Fibroblast of lung (primary cell): ENCODE data around the gene ITPR1. TPM values are rescaled to one million over a fixed set of nuclear protein-coding genes. Genes with fewer than 3 reads are reported as not detected.

Source experiments
- DNase-seq, 2 donors: peaks; one replicate each; pipeline versions ENCODE4 v3.0.0 to v3.0.0-alpha.2; 2010; ENCODE audit warnings: low read depth in 2 of 2
- H2AFZ ChIP-seq: 2 replicates; pipeline ENCODE4 v1.5.1; 2012; ENCODE audit warnings: low read length, control low read depth, inconsistent platforms
- H3K27ac ChIP-seq: 2 replicates; pipeline ENCODE4 v1.5.1; 2011; ENCODE audit warnings: low read length, control low read depth; ENCODE audit not compliant: insufficient read depth
- H3K27me3 ChIP-seq: 2 replicates; pipeline ENCODE4 v1.5.1; 2011; ENCODE audit warnings: mild to moderate bottlenecking, low read length; ENCODE audit not compliant: control insufficient read depth, insufficient read depth
- H3K36me3 ChIP-seq: 2 replicates; pipeline ENCODE4 v1.5.1; 2011; ENCODE audit warnings: low read length; ENCODE audit not compliant: control insufficient read depth, insufficient read depth
- H3K4me1 ChIP-seq: 2 replicates; pipeline ENCODE4 v1.5.1; 2011; ENCODE audit warnings: low read length; ENCODE audit not compliant: control insufficient read depth, insufficient read depth; ENCODE audit errors: extremely low read depth
- H3K4me2 ChIP-seq: 2 replicates; pipeline ENCODE4 v1.5.1; 2011; ENCODE audit warnings: low read length, control low read depth; ENCODE audit not compliant: insufficient read depth; ENCODE audit errors: extremely low read depth
- H3K4me3 ChIP-seq, 4 experiments: fragments of 200-600 bp in 1 of 4; sonication (generic) in 1 of 4; replicated peaks in 1 of 4; 2 replicates each; pipeline ENCODE4 v1.5.1; 2011 to 2016; ENCODE audit warnings: low read length in 4 of 4, low read depth in 3 of 4, mild to moderate bottlenecking in 3 of 4, control low read depth in 2 of 4, inconsistent platforms in 1 of 4, mixed read lengths in 1 of 4; ENCODE audit not compliant: insufficient read depth in 1 of 4; ENCODE audit errors: control extremely low read depth in 1 of 4
- H3K79me2 ChIP-seq: 2 replicates; pipeline ENCODE4 v1.5.1; 2012; ENCODE audit warnings: mild to moderate bottlenecking, low read length, inconsistent platforms; ENCODE audit not compliant: control insufficient read depth, insufficient read depth
- H3K9ac ChIP-seq: 2 replicates; pipeline ENCODE4 v1.5.1; 2011; ENCODE audit warnings: mild to moderate bottlenecking, low read length, control low read depth; ENCODE audit not compliant: insufficient read depth
- H3K9me3 ChIP-seq: 2 replicates; pipeline ENCODE4 v1.5.1; 2012; ENCODE audit warnings: low read depth, low read length; ENCODE audit not compliant: control insufficient read depth, insufficient read depth
- H4K20me1 ChIP-seq: 2 replicates; pipeline ENCODE4 v1.5.1; 2011; ENCODE audit warnings: low read length; ENCODE audit not compliant: control insufficient read depth, insufficient read depth; ENCODE audit errors: extremely low read depth
- CTCF ChIP-seq, 2 donors: IDR thresholded peaks in 1 of 2; conservative IDR thresholded peaks in 1 of 2; 1 replicate in 1 of 2; 2 replicates in 1 of 2; pipeline ENCODE4 v1.5.1; 2011 to 2012; ENCODE audit warnings: low read length in 2 of 2, control low read depth in 1 of 2, inconsistent platforms in 1 of 2, low read depth in 1 of 2, mild to moderate bottlenecking in 1 of 2
- EZH2 ChIP-seq: IDR thresholded peaks from 2 replicates; pipeline ENCODE4 v1.5.1; 2012; ENCODE audit warnings: low read length, control low read depth, mild to moderate bottlenecking; ENCODE audit errors: missing control alignments
- polyA plus RNA-seq, 2 donors: library from polyadenylated mRNA; depleted of rRNA in 1 of 2; stranded (reverse) in 1 of 2; unstranded in 1 of 2; fragments of >200 nt; gene quantifications; 2 replicates each; pipeline ENCODE4 v1.2.1, GENCODE V29; 2011 to 2012; ENCODE audit warnings: missing spikeins in 1 of 2
- total RNA-seq: library from RNA; depleted of rRNA; stranded (reverse); fragments of >200 nt; gene quantifications from 2 replicates; pipeline ENCODE4 v1.2.1, GENCODE V29; 2014

The ITPR1 gene
- total and polyA plus RNA-seq, 2 donors (not counting 1 experiment from before 2014, with no cell fraction given) = 19.2 to 87.0 TPM

GRCh38 chr3:4823986-4824925 lies 331.1 kb downstream of the ITPR1 start:
- no peak overlapping the region for H3K4me2 ChIP-seq
- no peaks in the 10 kb centered on the region for H3K36me3 ChIP-seq
- no peak overlapping the region for H3K27ac ChIP-seq
- H3K9me3 ChIP-seq = no peaks in the 10 kb centered on the region
- H3K9ac ChIP-seq = peak overlapping the region; percentile 23
- no peak for TF ChIP-seq CTCF (conservative IDR thresholded peaks at IDR 0.05 in 1 of 2, IDR thresholded peaks at IDR 0.05 in 1 of 2; ENCODE audit: low read depth in 1 of 2, low read length in 2 of 2)
- no peak for TF ChIP-seq EZH2
- no peak overlapping the region for H2AFZ ChIP-seq
- no peaks in the 10 kb centered on the region for H3K27me3 ChIP-seq
- H4K20me1 ChIP-seq = no peaks in the 10 kb centered on the region
- DNase-seq = no peak
- no peak overlapping the region for H3K4me3 ChIP-seq
- H3K4me1 ChIP-seq = peaks cover 4% of the 10 kb centered on the region
- no peaks in the 10 kb centered on the region for H3K79me2 ChIP-seq

GRCh38 chr3:4824926-4825325 lies 331.8 kb downstream of the ITPR1 start:
- Histone ChIP-seq H3K9me3 (no peaks in the 10 kb centered on the region), H3K27me3 (no peaks in the 10 kb centered on the region), H3K4me3 (no peak overlapping the region), H4K20me1 (no peaks in the 10 kb centered on the region), H3K27ac (no peak overlapping the region), H3K4me1 (peaks cover 4% of the 10 kb centered on the region), H3K79me2 (no peaks in the 10 kb centered on the region), H3K4me2 (no peak overlapping the region), H2AFZ (no peak overlapping the region), H3K9ac (no peak overlapping the region), H3K36me3 (no peaks in the 10 kb centered on the region)
- DNase-seq = peak; percentile 37 to 91
- no peak for TF ChIP-seq CTCF (conservative IDR thresholded peaks at IDR 0.05 in 1 of 2, IDR thresholded peaks at IDR 0.05 in 1 of 2; ENCODE audit: low read depth in 1 of 2, low read length in 2 of 2)
- no peak for TF ChIP-seq EZH2

- Histone ChIP-seq H2AFZ (no peak overlapping the region), H3K4me1 (peaks cover 6% of the 10 kb centered on the region), H3K9ac (no peak overlapping the region), H3K79me2 (no peaks in the 10 kb centered on the region), H3K36me3 (no peaks in the 10 kb centered on the region), H3K27me3 (no peaks in the 10 kb centered on the region), H3K4me3 (no peak overlapping the region), H4K20me1 (no peaks in the 10 kb centered on the region), H3K9me3 (no peaks in the 10 kb centered on the region), H3K27ac (no peak overlapping the region), H3K4me2 (no peak overlapping the region)
- TF ChIP-seq CTCF (conservative IDR thresholded peaks at IDR 0.05 in 1 of 2, IDR thresholded peaks at IDR 0.05 in 1 of 2; ENCODE audit: low read depth in 1 of 2, low read length in 2 of 2) (no peak), EZH2 (no peak)
- DNase-seq = no peak
Measured at GRCh38 chr3:4825436-4826236, 332.5 kb downstream of the ITPR1 start.
